Osteoblast (primary cell): ENCODE results near the gene INTS14. TPM values are rescaled to one million over a fixed set of nuclear protein-coding genes. Genes with fewer than 3 reads are reported as not detected.

Experiments
- DNase-seq: peaks from one replicate; pipeline ENCODE4 v3.0.0; 2011; ENCODE audit warnings: low spot score, mixed read lengths; ENCODE audit not compliant: insufficient read length; ENCODE audit errors: missing footprints
- H2AFZ ChIP-seq: 2 replicates; pipeline ENCODE4 v1.6.0; 2011; ENCODE audit warnings: mild to moderate bottlenecking, low read length
- H3K27ac ChIP-seq: 2 replicates; pipeline ENCODE4 v1.5.1; 2011; ENCODE audit warnings: mild to moderate bottlenecking, low read depth, low read length, moderate library complexity
- H3K27me3 ChIP-seq: 2 replicates; pipeline ENCODE4 v1.6.0; 2012; ENCODE audit warnings: mild to moderate bottlenecking, control low read depth, inconsistent platforms, low read length, moderate library complexity; ENCODE audit not compliant: insufficient read depth
- H3K36me3 ChIP-seq: 2 replicates; pipeline ENCODE4 v1.5.1; 2011; ENCODE audit warnings: mild to moderate bottlenecking, low read length, control low read depth, moderate library complexity; ENCODE audit not compliant: insufficient read depth
- H3K4me1 ChIP-seq: 2 replicates; pipeline ENCODE4 v1.5.1; 2011; ENCODE audit warnings: mild to moderate bottlenecking, low read length, control low read depth, moderate library complexity; ENCODE audit not compliant: insufficient read depth
- H3K4me2 ChIP-seq: 2 replicates; pipeline ENCODE4 v1.6.0; 2011; ENCODE audit warnings: mild to moderate bottlenecking, low read length; ENCODE audit not compliant: insufficient read depth
- H3K4me3 ChIP-seq: fragments of 200-600 bp; sonication (generic); 3 replicates; pipeline ENCODE4 v1.5.1; 2012; ENCODE audit warnings: mild to moderate bottlenecking, low read length, inconsistent platforms; ENCODE audit not compliant: insufficient read depth
- H3K79me2 ChIP-seq: 2 replicates; pipeline ENCODE4 v1.6.0; 2012; ENCODE audit warnings: mild to moderate bottlenecking, low read length, control low read depth, inconsistent platforms; ENCODE audit not compliant: insufficient read depth
- H3K9me3 ChIP-seq: 2 replicates; pipeline ENCODE4 v1.5.1; 2011; ENCODE audit warnings: low read depth, low read length, control low read depth
- H4K20me1 ChIP-seq: 2 replicates; pipeline ENCODE4 v1.6.0; 2012; ENCODE audit warnings: mild to moderate bottlenecking, low read length, control low read depth; ENCODE audit not compliant: insufficient read depth
- small RNA-seq: library from RNA; depleted of rRNA; stranded (forward); fragments of <200 nt; gene quantifications from one replicate; pipeline ENCODE3, GENCODE V24; 2012
- total RNA-seq: library from RNA; depleted of rRNA; stranded (reverse); fragments of >200 nt; gene quantifications from 2 replicates; pipeline ENCODE4 v1.2.3, GENCODE V29; 2012
- TF ChIP-seq, protein P1 (sequence below): IDR thresholded peaks from 2 replicates; pipeline ENCODE4 v1.5.1; 2011; ENCODE audit warnings: mild to moderate bottlenecking, low read depth, low read length, moderate library complexity; ENCODE audit errors: extremely low read depth

INTS14 gene
- total RNA-seq, 1 donor, result 31.5 TPM

DNA sequence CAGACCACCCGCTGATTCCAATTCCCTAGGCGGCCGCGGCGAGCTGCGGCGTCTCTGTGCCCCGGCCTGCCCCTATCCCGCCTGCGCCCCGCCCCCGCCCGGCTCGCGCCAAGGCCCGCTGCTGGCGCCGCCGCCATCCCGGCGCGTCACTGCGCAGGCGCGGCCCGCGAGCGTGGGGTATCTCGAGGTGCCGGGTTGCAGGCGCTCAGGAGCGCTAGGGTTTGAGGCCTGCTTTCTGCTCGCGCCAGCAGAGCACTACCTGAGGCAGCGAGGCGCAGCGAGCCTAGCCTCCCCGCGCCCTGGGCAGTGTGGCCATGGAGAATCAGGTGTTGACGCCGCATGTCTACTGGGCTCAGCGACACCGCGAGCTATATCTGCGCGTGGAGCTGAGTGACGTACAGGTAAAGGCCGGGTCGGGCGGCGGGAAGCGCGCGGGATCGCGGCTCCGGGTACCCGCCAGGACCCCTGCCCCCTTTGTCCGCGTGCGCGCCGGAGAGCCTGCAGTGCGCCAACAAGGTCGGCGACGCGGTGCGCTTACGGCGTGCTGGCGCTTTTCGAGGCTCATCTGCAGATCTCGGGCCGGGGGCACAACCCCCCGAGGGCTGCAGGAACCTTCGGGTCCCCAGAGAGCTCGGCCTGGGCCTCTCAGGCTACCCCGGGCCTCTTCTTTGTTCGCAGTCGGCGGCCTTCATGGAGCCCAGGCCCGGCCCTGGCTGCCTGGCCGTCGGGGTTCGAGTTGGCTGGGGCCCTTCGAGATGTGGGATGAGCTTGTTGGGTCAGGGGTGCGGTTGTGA is 80.4 kb downstream of the INTS14 start, which contains the start of gene HACD3:
Gene HACD3 (plus strand): TSS at position 146 of the 794 bp plus-strand sequence. CDS start 169 bp downstream, at position 315.
- Histone ChIP-seq H3K9me3 (no peaks in the 10 kb centered on the region), H4K20me1 (peaks cover 34% of the 10 kb centered on the region), H2AFZ (peak within 1 kb of the TSS; percentile 96), H3K4me3 (peak within 1 kb of the TSS; percentile 93), H3K36me3 (no peaks in the 10 kb centered on the region), H3K4me1 (peaks cover 17% of the 10 kb centered on the region), H3K4me2 (peak within 1 kb of the TSS; percentile 87), H3K27me3 (no peaks in the 10 kb centered on the region), H3K79me2 (peaks cover 52% of the 10 kb centered on the region), H3K27ac (peak within 1 kb of the TSS; percentile 58)
- TF ChIP-seq, protein P1, sequence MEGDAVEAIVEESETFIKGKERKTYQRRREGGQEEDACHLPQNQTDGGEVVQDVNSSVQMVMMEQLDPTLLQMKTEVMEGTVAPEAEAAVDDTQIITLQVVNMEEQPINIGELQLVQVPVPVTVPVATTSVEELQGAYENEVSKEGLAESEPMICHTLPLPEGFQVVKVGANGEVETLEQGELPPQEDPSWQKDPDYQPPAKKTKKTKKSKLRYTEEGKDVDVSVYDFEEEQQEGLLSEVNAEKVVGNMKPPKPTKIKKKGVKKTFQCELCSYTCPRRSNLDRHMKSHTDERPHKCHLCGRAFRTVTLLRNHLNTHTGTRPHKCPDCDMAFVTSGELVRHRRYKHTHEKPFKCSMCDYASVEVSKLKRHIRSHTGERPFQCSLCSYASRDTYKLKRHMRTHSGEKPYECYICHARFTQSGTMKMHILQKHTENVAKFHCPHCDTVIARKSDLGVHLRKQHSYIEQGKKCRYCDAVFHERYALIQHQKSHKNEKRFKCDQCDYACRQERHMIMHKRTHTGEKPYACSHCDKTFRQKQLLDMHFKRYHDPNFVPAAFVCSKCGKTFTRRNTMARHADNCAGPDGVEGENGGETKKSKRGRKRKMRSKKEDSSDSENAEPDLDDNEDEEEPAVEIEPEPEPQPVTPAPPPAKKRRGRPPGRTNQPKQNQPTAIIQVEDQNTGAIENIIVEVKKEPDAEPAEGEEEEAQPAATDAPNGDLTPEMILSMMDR, result no peak
- peak; percentile 97 for DNase-seq

- Histone ChIP-seq H3K4me1 (peaks cover 17% of the 10 kb centered on the region), H3K27me3 (no peaks in the 10 kb centered on the region), H4K20me1 (peaks cover 27% of the 10 kb centered on the region), H3K4me3 (peak overlapping the region; percentile 93), H3K36me3 (no peaks in the 10 kb centered on the region), H3K79me2 (peaks cover 45% of the 10 kb centered on the region), H3K27ac (peak overlapping the region; percentile 24), H3K9me3 (no peaks in the 10 kb centered on the region), H3K4me2 (peak overlapping the region; percentile 87), H2AFZ (peak overlapping the region; percentile 94)
- TF ChIP-seq, protein P1, result no peak
- no peak for DNase-seq
Measured at GRCh38 chr15:65529762-65530317, 81.1 kb downstream of the INTS14 start.

Small RNA genes within 50 kb of the gene (small RNA-seq; reads per million reads assigned to genes)
- gene RNU6-19P, result not detected

Other genes starting within 250 kb of the INTS14 start
- 0.29 TPM in 1 of 2 replicates, not detected in the other for gene IGDCC3, start 233.1 kb downstream of the INTS14 start, total RNA-seq
- 3.6 and 6.2 TPM in 2 replicates for gene IGDCC4, start 188.2 kb downstream of the INTS14 start, total RNA-seq
- gene DPP8, start 93.4 kb downstream of the INTS14 start, total RNA-seq, result 40.9 and 42.4 TPM in 2 replicates
- gene HACD3, start 80.7 kb downstream of the INTS14 start, total RNA-seq, result 75.3 and 79.6 TPM in 2 replicates
- gene SLC24A1, start 10.8 kb upstream of the INTS14 start, total RNA-seq, result 10.1 and 11.8 TPM in 2 replicates
- gene DENND4A, start 181.2 kb upstream of the INTS14 start, total RNA-seq, result 30.4 and 32.7 TPM in 2 replicates